Osteocyte (in vitro differentiated cells): ENCODE measurements around the gene BSPRY. TPM values are rescaled to one million over a fixed set of nuclear protein-coding genes. Genes with fewer than 3 reads are reported as not detected.

ENCODE experiments used
- DNase-seq: peaks from one replicate; pipeline ENCODE4 v3.0.0; 2021; ENCODE audit warnings: mixed read lengths; ENCODE audit not compliant: unreplicated experiment; ENCODE audit errors: extremely low spot score
- H3K27ac Mint-ChIP-seq: one replicate; pipeline ENCODE4 v1.8.0; 2021; ENCODE audit warnings: mild to moderate bottlenecking, mixed read lengths; ENCODE audit not compliant: unreplicated experiment
- H3K27me3 Mint-ChIP-seq: one replicate; pipeline ENCODE4 v1.8.0; 2021; ENCODE audit warnings: mixed read lengths; ENCODE audit not compliant: unreplicated experiment
- H3K36me3 Mint-ChIP-seq: one replicate; pipeline ENCODE4 v1.8.0; 2021; ENCODE audit warnings: mixed read lengths; ENCODE audit not compliant: unreplicated experiment
- H3K4me1 Mint-ChIP-seq: one replicate; pipeline ENCODE4 v1.8.0; 2021; ENCODE audit warnings: mixed read lengths; ENCODE audit not compliant: unreplicated experiment
- H3K4me3 Mint-ChIP-seq: one replicate; pipeline ENCODE4 v1.8.0; 2021; ENCODE audit warnings: mild to moderate bottlenecking, moderate library complexity, mixed read lengths; ENCODE audit not compliant: unreplicated experiment
- H3K9me3 Mint-ChIP-seq: one replicate; pipeline ENCODE4 v1.8.0; 2021; ENCODE audit warnings: mixed read lengths; ENCODE audit not compliant: unreplicated experiment
- CTCF ChIP-seq: fragments of 200-600 bp; sonication (generic); IDR thresholded peaks from 2 replicates; pipeline ENCODE4 v1.5.0; 2021; ENCODE audit warnings: antibody characterized with exemption, mild to moderate bottlenecking, moderate library complexity
- total RNA-seq: library from RNA; stranded (reverse); gene quantifications from 2 replicates; pipeline ENCODE4 v1.2.1, GENCODE V29; 2021

Gene BSPRY
- total RNA-seq, 1 donor from 2014 or later = not detected

GRCh38 chr9:113368982-113369854 lies 19.9 kb downstream of the BSPRY start:
- Mint-ChIP-seq H3K9me3 (no peaks in the 10 kb centered on the region), H3K4me3 (no peak overlapping the region), H3K27me3 (no peaks in the 10 kb centered on the region), H3K27ac (no peak overlapping the region), H3K36me3 (peaks cover 5% of the 10 kb centered on the region), H3K4me1 (no peaks in the 10 kb centered on the region)
- TF ChIP-seq CTCF = no peak
- DNase-seq = no peak

DNA sequence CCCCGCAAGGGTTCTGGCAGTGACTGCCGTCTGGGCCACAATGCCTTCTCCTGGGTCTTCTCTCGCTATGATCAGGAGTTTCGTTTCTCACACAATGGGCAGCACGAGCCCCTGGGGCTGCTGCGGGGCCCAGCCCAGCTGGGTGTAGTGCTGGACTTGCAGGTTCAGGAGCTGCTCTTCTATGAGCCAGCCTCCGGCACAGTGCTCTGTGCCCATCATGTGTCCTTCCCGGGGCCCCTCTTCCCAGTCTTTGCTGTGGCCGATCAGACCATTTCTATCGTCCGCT lies 20.5 kb downstream of the BSPRY start:
- H3K9me3 Mint-ChIP-seq = no peaks in the 10 kb centered on the region
- no peak overlapping the region for H3K27ac Mint-ChIP-seq
- DNase-seq = no peak
- no peaks in the 10 kb centered on the region for H3K27me3 Mint-ChIP-seq
- no peak overlapping the region for H3K4me3 Mint-ChIP-seq
- peaks cover 5% of the 10 kb centered on the region for H3K36me3 Mint-ChIP-seq
- no peak for TF ChIP-seq CTCF
- H3K4me1 Mint-ChIP-seq = no peaks in the 10 kb centered on the region

DNA sequence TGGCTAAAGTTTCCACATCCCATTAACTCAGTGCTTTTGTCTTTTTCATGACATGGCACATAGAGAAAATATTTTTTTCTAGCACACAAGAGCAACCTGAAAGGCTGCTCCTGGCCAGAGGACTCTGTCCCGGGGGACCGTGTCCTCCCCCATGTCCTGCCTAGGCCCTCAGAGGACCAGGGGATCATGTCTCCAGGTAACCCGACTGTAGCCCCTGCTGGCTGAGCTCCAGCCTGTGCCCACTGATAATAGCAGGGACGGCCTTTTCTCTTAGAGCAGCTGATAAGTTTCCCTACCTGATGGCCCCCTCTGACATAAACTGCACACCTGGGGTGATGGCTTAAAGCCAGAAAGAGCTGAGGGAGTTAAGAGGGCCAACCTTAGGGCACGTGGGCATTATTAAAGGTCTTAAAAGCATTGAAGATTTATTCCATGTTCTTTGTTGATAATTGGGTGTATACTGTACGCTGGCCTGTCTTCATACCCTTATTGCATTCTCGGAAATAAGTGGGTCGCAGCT lies 21.5 kb downstream of the BSPRY start:
- Mint-ChIP-seq H3K9me3 (no peaks in the 10 kb centered on the region), H3K4me3 (no peak overlapping the region), H3K4me1 (peaks cover 5% of the 10 kb centered on the region), H3K36me3 (peaks cover 7% of the 10 kb centered on the region), H3K27me3 (no peaks in the 10 kb centered on the region), H3K27ac (no peak overlapping the region)
- no peak for DNase-seq
- TF ChIP-seq CTCF = no peak

DNA sequence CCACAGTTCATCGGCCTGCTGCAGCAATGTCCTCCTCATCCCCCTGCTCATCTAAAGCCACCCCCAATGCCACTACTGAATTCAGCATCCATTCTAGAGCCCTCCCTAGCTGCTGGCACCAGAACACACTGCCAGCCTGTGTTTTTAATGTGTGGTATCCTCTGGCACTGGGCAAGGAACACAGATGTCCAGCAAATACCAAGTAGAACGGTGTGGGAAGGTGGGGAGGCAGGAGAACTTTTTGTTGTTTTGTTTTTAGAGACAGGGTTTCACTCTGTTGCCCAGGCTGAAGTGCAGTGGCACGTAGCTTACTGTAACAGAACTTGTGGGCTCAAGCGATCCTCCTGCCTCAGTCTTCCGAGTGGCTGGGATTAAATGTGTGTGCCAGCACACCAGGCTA lies 22.7 kb downstream of the BSPRY start:
- Mint-ChIP-seq H3K9me3 (no peaks in the 10 kb centered on the region), H3K27ac (no peak overlapping the region), H3K27me3 (no peaks in the 10 kb centered on the region), H3K36me3 (peaks cover 7% of the 10 kb centered on the region), H3K4me1 (peaks cover 6% of the 10 kb centered on the region), H3K4me3 (no peak overlapping the region)
- TF ChIP-seq CTCF = no peak
- DNase-seq = no peak

DNA sequence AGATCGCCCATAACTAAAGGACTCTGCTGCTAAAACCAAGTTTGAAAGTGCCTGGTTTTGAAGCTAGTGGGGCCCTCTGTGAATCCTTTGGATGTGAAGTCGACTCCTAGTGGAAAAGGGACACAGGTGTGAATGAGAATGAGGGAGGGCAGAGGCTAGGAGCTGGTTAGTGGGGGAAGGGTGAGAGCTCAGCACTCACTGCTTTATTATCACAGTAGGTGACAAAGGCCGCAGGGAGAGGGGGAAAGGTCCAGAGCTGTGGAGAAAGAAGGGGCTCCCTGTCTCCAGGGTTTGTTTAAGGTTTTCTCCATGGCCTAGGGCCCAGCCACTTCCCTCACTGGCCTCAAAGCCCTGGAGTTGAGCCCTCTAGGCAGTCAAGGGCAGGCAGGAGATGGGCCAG lies 23.9 kb downstream of the BSPRY start:
- H3K36me3 Mint-ChIP-seq = peaks cover 7% of the 10 kb centered on the region
- no peak for TF ChIP-seq CTCF
- H3K4me1 Mint-ChIP-seq = peaks cover 6% of the 10 kb centered on the region
- no peak overlapping the region for H3K27ac Mint-ChIP-seq
- no peaks in the 10 kb centered on the region for H3K9me3 Mint-ChIP-seq
- DNase-seq = no peak
- no peak overlapping the region for H3K4me3 Mint-ChIP-seq
- H3K27me3 Mint-ChIP-seq = no peaks in the 10 kb centered on the region
